Measurements from ENCODE around the gene KDM1B. TPM values are rescaled to one million over a fixed set of nuclear protein-coding genes. Genes with fewer than 3 reads are reported as not detected.

KDM1B gene
- total and polyA plus RNA-seq, 2 donors (not counting 1 experiment from before 2014, with no cell fraction given) = 12.0 to 26.1 TPM

- peak; percentile 14 to 50 for DNase-seq (ENCODE audit: low read depth in 2 of 2)
- H3K27ac ChIP-seq (ENCODE audit: insufficient read depth, low read length) = peak overlapping the region; percentile 73
- H3K36me3 ChIP-seq (ENCODE audit: control insufficient read depth, insufficient read depth, low read length) = no peaks in the 10 kb centered on the region
- H3K4me2 ChIP-seq (ENCODE audit: extremely low read depth, insufficient read depth, low read length) = peak overlapping the region; percentile 75
- peak overlapping the region; percentile 76 for H3K9ac ChIP-seq (ENCODE audit: insufficient read depth, low read length)
- no peaks in the 10 kb centered on the region for H3K9me3 ChIP-seq (ENCODE audit: control insufficient read depth, insufficient read depth, low read depth, low read length)
- no peaks in the 10 kb centered on the region for H3K27me3 ChIP-seq (ENCODE audit: control insufficient read depth, insufficient read depth, low read length)
- no peaks in the 10 kb centered on the region for H4K20me1 ChIP-seq (ENCODE audit: control insufficient read depth, extremely low read depth, insufficient read depth, low read length)
- H3K4me3 ChIP-seq (replicated peaks in 1 of 4; ENCODE audit: control extremely low read depth in 1 of 4, insufficient read depth in 1 of 4, low read depth in 3 of 4, low read length in 4 of 4) = peak overlapping the region; percentile 81 to 92 (median 90)
- H3K79me2 ChIP-seq (ENCODE audit: control insufficient read depth, insufficient read depth, low read length) = peaks cover 7% of the 10 kb centered on the region
- H3K4me1 ChIP-seq (ENCODE audit: control insufficient read depth, extremely low read depth, insufficient read depth, low read length) = peaks cover 7% of the 10 kb centered on the region
- peak overlapping the region; percentile 90 for H2AFZ ChIP-seq (ENCODE audit: low read length)
- TF ChIP-seq EZH2 (IDR thresholded peaks at IDR 0.05; ENCODE audit: low read length, missing control alignments) (no peak), CTCF (conservative IDR thresholded peaks at IDR 0.05 in 1 of 2, IDR thresholded peaks at IDR 0.05 in 1 of 2; ENCODE audit: low read depth in 1 of 2, low read length in 2 of 2) (peak; percentile 22 to 39)
Observed at GRCh38 chr6:18155864-18156421, 721 bp downstream of the KDM1B start.

- H3K4me3 ChIP-seq (replicated peaks in 1 of 4; ENCODE audit: control extremely low read depth in 1 of 4, insufficient read depth in 1 of 4, low read depth in 3 of 4, low read length in 4 of 4) = no peak overlapping the region
- no peak overlapping the region for H3K4me2 ChIP-seq (ENCODE audit: extremely low read depth, insufficient read depth, low read length)
- no peaks in the 10 kb centered on the region for H3K36me3 ChIP-seq (ENCODE audit: control insufficient read depth, insufficient read depth, low read length)
- TF ChIP-seq CTCF (conservative IDR thresholded peaks at IDR 0.05 in 1 of 2, IDR thresholded peaks at IDR 0.05 in 1 of 2; ENCODE audit: low read depth in 1 of 2, low read length in 2 of 2) = no peak
- TF ChIP-seq EZH2 (IDR thresholded peaks at IDR 0.05; ENCODE audit: low read length, missing control alignments) = no peak
- no peaks in the 10 kb centered on the region for H3K27me3 ChIP-seq (ENCODE audit: control insufficient read depth, insufficient read depth, low read length)
- no peak for DNase-seq (ENCODE audit: low read depth in 2 of 2)
- H4K20me1 ChIP-seq (ENCODE audit: control insufficient read depth, extremely low read depth, insufficient read depth, low read length) = no peaks in the 10 kb centered on the region
- H3K9me3 ChIP-seq (ENCODE audit: control insufficient read depth, insufficient read depth, low read depth, low read length) = no peaks in the 10 kb centered on the region
- no peak overlapping the region for H3K27ac ChIP-seq (ENCODE audit: insufficient read depth, low read length)
- no peaks in the 10 kb centered on the region for H3K4me1 ChIP-seq (ENCODE audit: control insufficient read depth, extremely low read depth, insufficient read depth, low read length)
- H3K79me2 ChIP-seq (ENCODE audit: control insufficient read depth, insufficient read depth, low read length) = no peaks in the 10 kb centered on the region
- no peak overlapping the region for H3K9ac ChIP-seq (ENCODE audit: insufficient read depth, low read length)
- no peak overlapping the region for H2AFZ ChIP-seq (ENCODE audit: low read length)
Observed at GRCh38 chr6:18160911-18161310, 5.7 kb downstream of the KDM1B start.

- DNase-seq (ENCODE audit: low read depth in 2 of 2) = no peak
- no peak overlapping the region for H3K27ac ChIP-seq (ENCODE audit: insufficient read depth, low read length)
- H4K20me1 ChIP-seq (ENCODE audit: control insufficient read depth, extremely low read depth, insufficient read depth, low read length) = no peaks in the 10 kb centered on the region
- H3K9me3 ChIP-seq (ENCODE audit: control insufficient read depth, insufficient read depth, low read depth, low read length) = no peaks in the 10 kb centered on the region
- no peaks in the 10 kb centered on the region for H3K27me3 ChIP-seq (ENCODE audit: control insufficient read depth, insufficient read depth, low read length)
- H3K4me3 ChIP-seq (replicated peaks in 1 of 4; ENCODE audit: control extremely low read depth in 1 of 4, insufficient read depth in 1 of 4, low read depth in 3 of 4, low read length in 4 of 4) = no peak overlapping the region
- H3K9ac ChIP-seq (ENCODE audit: insufficient read depth, low read length) = no peak overlapping the region
- H2AFZ ChIP-seq (ENCODE audit: low read length) = no peak overlapping the region
- H3K79me2 ChIP-seq (ENCODE audit: control insufficient read depth, insufficient read depth, low read length) = no peaks in the 10 kb centered on the region
- TF ChIP-seq EZH2 (IDR thresholded peaks at IDR 0.05; ENCODE audit: low read length, missing control alignments) (no peak), CTCF (conservative IDR thresholded peaks at IDR 0.05 in 1 of 2, IDR thresholded peaks at IDR 0.05 in 1 of 2; ENCODE audit: low read depth in 1 of 2, low read length in 2 of 2) (no peak)
- no peaks in the 10 kb centered on the region for H3K36me3 ChIP-seq (ENCODE audit: control insufficient read depth, insufficient read depth, low read length)
- no peaks in the 10 kb centered on the region for H3K4me1 ChIP-seq (ENCODE audit: control insufficient read depth, extremely low read depth, insufficient read depth, low read length)
- H3K4me2 ChIP-seq (ENCODE audit: extremely low read depth, insufficient read depth, low read length) = no peak overlapping the region
Observed at GRCh38 chr6:18161431-18161830, 6.2 kb downstream of the KDM1B start.
